ENCODE results near the gene SMAD6.

SMAD6 gene

GRCh38 chr15:66702035-66702786 is at the start of gene SMAD6:
Gene SMAD6 (plus strand): TSS chr15:66702236. CDS start chr15:66703259, 1,023 bp downstream.
- no peak for TF ChIP-seq CTCF (IDR thresholded peaks at IDR 0.05; ENCODE audit: low read depth, low read length)
- H3K4me3 ChIP-seq (ENCODE audit: low read depth, low read length), result peak within 1 kb of the TSS; percentile 86

- TF ChIP-seq CTCF (IDR thresholded peaks at IDR 0.05; ENCODE audit: low read depth, low read length), result no peak
- H3K4me3 ChIP-seq (ENCODE audit: low read depth, low read length), result no peak overlapping the region
These were observed 49.2 kb upstream of the SMAD6 start for GRCh38 chr15:66652806-66653205.

GRCh38 chr15:66653398-66653797 is 48.6 kb upstream of the SMAD6 start:
- no peak for TF ChIP-seq CTCF (IDR thresholded peaks at IDR 0.05; ENCODE audit: low read depth, low read length)
- no peak overlapping the region for H3K4me3 ChIP-seq (ENCODE audit: low read depth, low read length)

- TF ChIP-seq CTCF (IDR thresholded peaks at IDR 0.05; ENCODE audit: low read depth, low read length), result no peak
- no peak overlapping the region for H3K4me3 ChIP-seq (ENCODE audit: low read depth, low read length)
These were observed 48.2 kb upstream of the SMAD6 start for GRCh38 chr15:66653852-66654251.

- TF ChIP-seq CTCF (IDR thresholded peaks at IDR 0.05; ENCODE audit: low read depth, low read length), result no peak
- no peak overlapping the region for H3K4me3 ChIP-seq (ENCODE audit: low read depth, low read length)
These were observed 47.7 kb upstream of the SMAD6 start for GRCh38 chr15:66654361-66654738.

GRCh38 chr15:66654739-66655375 is 47.2 kb upstream of the SMAD6 start:
- no peak overlapping the region for H3K4me3 ChIP-seq (ENCODE audit: low read depth, low read length)
- TF ChIP-seq CTCF (IDR thresholded peaks at IDR 0.05; ENCODE audit: low read depth, low read length), result no peak

- TF ChIP-seq CTCF (IDR thresholded peaks at IDR 0.05; ENCODE audit: low read depth, low read length), result no peak
- no peak overlapping the region for H3K4me3 ChIP-seq (ENCODE audit: low read depth, low read length)
These were observed 46.5 kb upstream of the SMAD6 start for GRCh38 chr15:66655511-66655910.
